Stimulated activated naive CD4-positive, alpha-beta T cell treated with Interleukin-2 at 50 U/mL for 16 hours (primary cell): ENCODE measurements around the gene SPATA2L.

ENCODE experiments used
- DNase-seq: peaks from one replicate; lab custom pipeline; 2025; lab: John Stamatoyannopoulos, UW

Gene SPATA2L

DNA sequence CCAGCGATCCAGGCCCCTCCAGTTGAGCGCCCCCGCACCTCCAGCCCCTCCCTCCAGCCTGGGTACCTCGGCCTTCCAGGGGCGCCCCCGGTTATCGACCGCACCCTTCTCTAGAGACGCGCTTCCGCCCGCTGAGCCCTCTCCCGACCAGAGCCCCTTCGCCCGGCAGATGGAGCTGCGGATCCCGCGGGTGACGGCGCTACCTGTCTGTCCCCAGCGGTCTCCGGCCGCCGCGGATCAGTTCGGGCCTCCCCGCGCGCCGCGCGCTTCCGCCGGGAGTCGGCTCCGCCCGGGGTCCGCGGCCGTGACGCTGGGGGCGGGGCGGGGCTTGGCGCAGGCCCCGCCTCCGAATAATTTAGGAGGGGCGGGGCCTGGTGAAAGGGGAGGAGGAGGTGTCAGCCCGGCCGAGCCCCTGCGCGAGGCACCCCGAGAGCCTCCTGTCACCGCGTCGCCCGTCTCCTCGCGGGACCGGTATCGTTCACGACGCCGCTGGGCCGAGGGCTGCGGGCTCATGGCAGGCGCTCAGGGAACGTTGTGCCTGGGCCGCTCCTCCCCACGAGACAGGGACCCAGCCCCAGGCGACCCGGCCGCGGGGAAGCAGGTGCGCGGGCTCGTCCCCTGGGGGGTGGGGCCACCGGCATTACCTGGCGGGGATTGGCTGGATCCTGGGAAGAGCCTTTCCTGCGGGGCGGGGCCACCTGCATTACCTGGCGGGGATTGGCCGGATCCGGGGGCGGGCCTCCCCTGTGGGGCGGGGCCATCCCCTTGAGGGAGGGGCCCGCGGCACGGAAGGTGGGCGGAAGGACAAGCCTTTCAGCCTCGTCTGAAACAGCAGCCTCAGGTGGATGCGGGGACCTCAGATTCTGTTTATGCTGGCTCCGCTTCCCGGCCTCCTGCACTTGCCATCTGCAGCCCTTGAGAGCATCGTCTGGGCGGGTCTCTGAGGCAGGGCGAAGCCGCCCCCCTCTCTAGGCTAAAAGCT is at the start of gene SPATA2L:
Gene SPATA2L, minus strand, starts transcription at position 281 of the 982 bp plus-strand sequence. CDS start 473 bp downstream, outside the sequence.
- peak; percentile 97 for DNase-seq

DNA sequence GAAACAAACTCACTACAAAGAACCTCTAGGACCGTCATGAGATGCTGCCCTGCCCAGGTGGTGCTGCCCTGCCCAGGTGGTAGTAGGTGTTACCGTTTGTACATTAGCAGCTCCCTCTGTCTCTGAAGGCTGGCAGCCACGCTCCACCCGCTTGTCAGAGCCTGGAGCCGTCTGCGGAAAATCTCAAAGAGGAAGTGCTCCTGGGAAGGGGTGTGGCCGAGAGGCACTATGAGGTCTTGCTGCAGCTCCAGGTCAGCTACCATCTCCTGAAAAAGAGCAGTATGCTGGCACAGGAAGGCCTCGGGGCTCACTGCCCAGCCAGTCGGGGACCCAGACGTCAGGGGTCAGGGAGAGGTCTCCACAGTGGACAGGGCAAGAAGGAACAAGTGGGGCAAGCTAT is 48.1 kb upstream of the SPATA2L start:
- no peak for DNase-seq

- no peak for DNase-seq
Measured at GRCh38 chr16:89748921-89749320, 47.4 kb upstream of the SPATA2L start.

DNA sequence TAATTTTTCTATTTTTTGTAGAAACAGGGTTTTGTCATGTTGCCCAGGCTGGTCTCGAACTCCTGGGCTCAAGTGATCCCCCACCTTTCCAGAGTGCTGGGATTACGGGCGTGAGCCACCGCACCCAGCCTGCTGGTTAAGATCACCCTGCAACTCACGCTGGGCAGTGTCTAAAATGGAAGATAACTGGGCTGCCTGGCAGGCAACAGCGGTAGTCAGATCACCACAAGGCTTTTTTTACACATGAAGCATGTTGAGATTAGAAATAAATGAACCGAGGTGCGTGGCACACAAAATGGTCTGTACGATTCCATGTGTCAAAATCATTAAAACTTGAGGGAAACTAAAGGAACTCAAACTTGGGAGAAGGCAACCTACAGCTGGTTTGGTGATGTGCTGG is 46.6 kb upstream of the SPATA2L start:
- no peak for DNase-seq

GRCh38 chr16:89746043-89746442 is 44.5 kb upstream of the SPATA2L start:
- no peak for DNase-seq

GRCh38 chr16:89744813-89745212 is 43.3 kb upstream of the SPATA2L start:
- no peak for DNase-seq

DNA sequence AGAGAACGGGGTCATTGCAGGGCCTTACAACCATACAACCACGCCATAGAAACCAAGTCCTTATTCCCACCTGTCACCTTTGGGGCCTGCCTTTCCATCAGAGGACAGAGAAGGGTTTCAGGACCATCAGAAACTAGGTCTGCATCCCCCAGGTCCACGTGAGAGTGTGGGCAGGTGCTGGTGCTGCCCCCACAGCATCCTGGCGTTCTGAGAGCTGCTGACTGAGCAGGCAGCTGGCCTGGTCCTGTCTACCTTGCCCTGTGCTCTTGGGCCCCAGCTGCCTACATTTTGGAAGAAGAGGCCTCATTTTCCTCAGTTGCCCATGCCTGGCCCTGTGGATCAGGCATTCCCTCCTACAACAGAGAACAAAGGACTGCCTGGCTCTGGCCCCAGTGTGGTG is 41.4 kb upstream of the SPATA2L start:
- DNase-seq, result no peak

GRCh38 chr16:89741342-89742014 is 40.0 kb upstream of the SPATA2L start:
- no peak for DNase-seq

DNA sequence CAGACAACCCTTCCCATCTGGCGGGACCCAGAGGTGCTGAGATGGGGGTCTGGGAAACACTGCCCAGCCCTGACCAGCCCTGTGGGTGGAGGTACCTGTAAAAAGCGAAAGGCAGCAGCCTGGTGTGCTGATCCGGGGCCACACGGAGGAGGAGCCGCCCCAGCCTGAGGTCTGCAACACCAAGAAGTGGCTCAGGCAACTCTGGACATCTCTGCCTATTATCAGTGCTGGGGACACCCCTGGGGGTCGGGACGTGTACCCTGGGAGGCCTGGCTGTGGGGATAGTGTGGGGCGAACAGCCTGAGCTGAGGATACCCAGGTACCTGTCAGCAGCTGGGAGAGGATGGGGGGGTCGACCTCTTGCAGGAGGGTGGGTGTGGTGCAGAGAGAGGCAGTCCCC is 37.9 kb upstream of the SPATA2L start:
- no peak for DNase-seq

- no peak for DNase-seq
Measured at GRCh38 chr16:89738538-89739317, 37.2 kb upstream of the SPATA2L start.

GRCh38 chr16:89738072-89738377 is 36.5 kb upstream of the SPATA2L start:
- DNase-seq, result no peak

- DNase-seq, result peak; percentile 20
Measured at GRCh38 chr16:89737341-89738071, 36.0 kb upstream of the SPATA2L start.

- no peak for DNase-seq
Measured at GRCh38 chr16:89736554-89736953, 35.0 kb upstream of the SPATA2L start.

- DNase-seq, result no peak
Measured at GRCh38 chr16:89733792-89734191, 32.3 kb upstream of the SPATA2L start.

GRCh38 chr16:89733322-89733721 is 31.8 kb upstream of the SPATA2L start:
- no peak for DNase-seq

DNA sequence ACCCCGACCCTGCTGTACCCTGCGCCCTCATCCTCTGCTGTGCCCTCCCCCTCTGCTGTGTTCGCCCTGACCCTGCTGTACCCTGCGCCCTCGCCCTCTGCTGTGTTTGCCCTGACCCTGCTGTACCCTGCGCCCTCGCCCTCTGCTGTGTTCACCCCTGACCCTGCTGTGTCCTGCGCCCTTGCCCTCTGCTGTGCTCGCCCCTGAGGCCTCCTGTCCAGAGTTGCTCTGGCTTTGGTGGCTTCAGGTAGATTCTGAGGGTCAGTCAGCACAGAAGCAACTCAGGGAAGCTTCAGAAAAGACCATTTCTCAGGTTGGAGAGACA is 31.4 kb upstream of the SPATA2L start:
- DNase-seq, result no peak

DNA sequence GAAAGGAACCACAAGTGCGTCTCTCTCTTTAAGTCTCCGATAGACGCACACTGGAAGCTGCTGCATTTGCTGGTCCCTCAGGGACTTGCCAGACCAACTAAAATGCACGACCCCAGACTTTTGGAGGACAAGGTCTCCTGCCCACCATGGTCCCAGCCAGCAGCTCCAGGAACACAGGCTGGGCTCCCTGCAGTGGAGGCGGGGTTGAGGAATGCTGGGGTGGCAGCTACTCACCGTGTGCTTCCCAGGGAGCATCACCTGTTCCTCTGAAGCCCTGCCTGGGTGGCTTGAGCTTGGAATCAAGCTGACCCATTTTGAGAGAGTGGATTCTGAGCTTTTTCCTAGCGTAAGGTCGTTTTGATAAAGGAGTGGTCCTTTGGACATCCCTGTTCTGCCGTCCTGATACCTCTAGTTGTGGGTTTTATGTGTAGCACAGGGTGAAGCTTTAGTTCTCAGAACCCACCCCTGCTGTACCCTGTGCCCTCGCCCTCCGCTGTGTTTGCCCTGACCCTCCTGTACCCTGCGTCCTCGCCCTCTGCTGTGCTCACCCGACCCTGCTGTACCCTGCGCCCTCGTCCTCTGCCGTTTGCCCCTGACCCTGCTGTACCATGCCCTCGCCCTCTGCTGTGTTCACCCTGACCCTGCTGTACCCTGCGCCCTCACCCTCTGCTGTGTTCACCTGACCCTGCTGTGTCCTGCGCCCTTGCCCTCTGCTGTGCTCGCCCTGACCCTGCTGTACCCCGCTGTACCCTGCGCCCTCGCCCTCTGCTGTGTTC is 30.8 kb upstream of the SPATA2L start:
- DNase-seq, result no peak

DNA sequence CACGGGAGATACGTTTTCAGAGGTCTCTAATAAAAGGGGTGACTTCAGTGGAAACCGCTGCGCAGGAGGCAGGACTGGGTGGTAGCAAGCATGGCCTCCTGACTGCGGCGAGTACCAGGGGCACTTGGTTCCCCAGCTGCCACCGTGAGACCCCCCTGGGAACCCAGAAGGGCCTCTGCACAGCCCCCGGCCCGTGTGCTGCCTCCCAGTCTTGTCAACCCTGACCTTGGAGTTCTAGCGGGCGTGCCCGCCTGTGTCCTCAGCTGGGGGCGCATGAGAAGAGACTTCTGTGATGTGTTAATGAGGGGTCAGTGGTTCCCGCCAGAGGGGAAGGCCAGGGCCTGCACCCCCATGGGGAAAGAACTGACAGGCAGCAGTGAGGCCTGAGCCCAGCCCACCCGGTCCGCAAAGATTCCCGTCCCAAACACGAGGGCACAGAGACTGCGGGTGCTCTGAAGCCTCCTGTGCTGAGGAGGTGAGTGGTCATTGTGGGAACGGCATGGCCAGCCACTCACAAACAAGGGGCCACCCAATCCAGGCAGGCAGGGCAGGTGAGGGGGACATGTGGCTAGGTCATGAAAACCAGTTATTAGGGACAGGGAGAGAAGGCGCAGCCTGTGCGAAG is 29.2 kb upstream of the SPATA2L start:
- DNase-seq, result no peak

- DNase-seq, result no peak
Measured at GRCh38 chr16:89729863-89730593, 28.5 kb upstream of the SPATA2L start.

GRCh38 chr16:89729293-89729692 is 27.8 kb upstream of the SPATA2L start:
- DNase-seq, result no peak
